ENCODE measurements around the gene KCNJ14.

DNA sequence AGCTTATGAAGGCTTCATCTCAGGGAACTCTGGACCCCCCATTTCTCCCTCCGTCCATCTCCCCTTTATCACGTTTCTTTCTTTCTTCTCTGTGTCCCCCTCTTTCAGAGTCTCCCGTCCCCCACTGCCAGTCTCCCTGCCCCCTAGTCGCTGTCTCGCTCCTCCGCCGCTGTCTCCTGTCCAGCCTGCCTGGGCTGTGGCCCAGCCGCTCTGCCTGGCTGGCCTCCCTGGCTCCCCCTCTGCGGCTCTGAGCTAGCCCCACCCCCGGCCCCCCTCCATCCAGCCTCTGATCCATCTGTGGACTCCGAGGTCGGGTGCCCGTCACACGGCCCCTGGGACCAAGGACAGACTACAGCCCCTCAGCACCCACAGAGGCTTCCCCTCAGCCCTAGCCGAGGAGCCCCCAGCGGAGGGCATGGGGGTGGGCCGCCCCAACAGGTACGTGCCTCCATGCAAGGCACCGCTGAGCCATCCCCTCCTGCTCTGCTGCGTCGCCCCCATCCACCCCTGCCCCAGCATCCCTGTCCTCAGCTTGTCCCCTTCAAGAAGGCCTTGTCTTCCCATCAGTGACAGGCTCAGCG, 1.1 kb upstream of the KCNJ14 start:
- TF ChIP-seq, protein P1, sequence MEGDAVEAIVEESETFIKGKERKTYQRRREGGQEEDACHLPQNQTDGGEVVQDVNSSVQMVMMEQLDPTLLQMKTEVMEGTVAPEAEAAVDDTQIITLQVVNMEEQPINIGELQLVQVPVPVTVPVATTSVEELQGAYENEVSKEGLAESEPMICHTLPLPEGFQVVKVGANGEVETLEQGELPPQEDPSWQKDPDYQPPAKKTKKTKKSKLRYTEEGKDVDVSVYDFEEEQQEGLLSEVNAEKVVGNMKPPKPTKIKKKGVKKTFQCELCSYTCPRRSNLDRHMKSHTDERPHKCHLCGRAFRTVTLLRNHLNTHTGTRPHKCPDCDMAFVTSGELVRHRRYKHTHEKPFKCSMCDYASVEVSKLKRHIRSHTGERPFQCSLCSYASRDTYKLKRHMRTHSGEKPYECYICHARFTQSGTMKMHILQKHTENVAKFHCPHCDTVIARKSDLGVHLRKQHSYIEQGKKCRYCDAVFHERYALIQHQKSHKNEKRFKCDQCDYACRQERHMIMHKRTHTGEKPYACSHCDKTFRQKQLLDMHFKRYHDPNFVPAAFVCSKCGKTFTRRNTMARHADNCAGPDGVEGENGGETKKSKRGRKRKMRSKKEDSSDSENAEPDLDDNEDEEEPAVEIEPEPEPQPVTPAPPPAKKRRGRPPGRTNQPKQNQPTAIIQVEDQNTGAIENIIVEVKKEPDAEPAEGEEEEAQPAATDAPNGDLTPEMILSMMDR (IDR thresholded peaks at IDR 0.05), result no peak
- no peak for TF ChIP-seq POLR2A (IDR thresholded peaks at IDR 0.05)
